Tibial nerve (tissue), 3 donors: ENCODE measurements around the gene ACSM3.

ENCODE experiments used
- POLR2A ChIP-seq, 2 donors: fragments of 450-650 bp; IDR thresholded peaks; one replicate each; pipeline ENCODE4 v1.6.1; 2017; ENCODE audit warnings: antibody characterized with exemption in 2 of 2, mild to moderate bottlenecking in 2 of 2, moderate library complexity in 2 of 2
- TF ChIP-seq, protein P1 (sequence below), 5 experiments: fragments of 200-600 bp in 3 of 5; fragments of 450-650 bp in 2 of 5; sonication (generic) in 3 of 5; IDR thresholded peaks; one replicate each; pipeline ENCODE4 v1.5.1; 2016 to 2019; ENCODE audit warnings: antibody characterized with exemption in 5 of 5, mild to moderate bottlenecking in 3 of 5, moderate library complexity in 2 of 5

DNA sequence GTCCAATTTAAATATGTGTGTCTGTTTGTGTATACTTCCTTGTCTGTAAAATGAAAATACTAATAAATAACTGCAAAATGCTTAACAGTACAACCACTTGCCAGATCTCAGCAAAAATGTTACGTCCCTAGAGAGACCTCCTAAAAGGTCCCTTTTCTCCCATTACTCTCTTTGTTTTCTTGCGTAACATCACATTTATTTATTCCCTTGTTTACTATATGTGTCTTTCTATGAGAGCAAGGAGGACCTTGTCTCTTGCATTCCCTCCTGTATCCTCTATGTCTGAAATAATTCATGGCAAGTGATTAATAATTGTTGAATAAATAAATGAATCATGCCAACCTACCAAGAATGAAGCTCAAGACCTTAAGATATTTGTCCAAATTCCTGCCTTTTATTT, 1.9 kb downstream of the ACSM3 start:
- TF ChIP-seq, protein P1, sequence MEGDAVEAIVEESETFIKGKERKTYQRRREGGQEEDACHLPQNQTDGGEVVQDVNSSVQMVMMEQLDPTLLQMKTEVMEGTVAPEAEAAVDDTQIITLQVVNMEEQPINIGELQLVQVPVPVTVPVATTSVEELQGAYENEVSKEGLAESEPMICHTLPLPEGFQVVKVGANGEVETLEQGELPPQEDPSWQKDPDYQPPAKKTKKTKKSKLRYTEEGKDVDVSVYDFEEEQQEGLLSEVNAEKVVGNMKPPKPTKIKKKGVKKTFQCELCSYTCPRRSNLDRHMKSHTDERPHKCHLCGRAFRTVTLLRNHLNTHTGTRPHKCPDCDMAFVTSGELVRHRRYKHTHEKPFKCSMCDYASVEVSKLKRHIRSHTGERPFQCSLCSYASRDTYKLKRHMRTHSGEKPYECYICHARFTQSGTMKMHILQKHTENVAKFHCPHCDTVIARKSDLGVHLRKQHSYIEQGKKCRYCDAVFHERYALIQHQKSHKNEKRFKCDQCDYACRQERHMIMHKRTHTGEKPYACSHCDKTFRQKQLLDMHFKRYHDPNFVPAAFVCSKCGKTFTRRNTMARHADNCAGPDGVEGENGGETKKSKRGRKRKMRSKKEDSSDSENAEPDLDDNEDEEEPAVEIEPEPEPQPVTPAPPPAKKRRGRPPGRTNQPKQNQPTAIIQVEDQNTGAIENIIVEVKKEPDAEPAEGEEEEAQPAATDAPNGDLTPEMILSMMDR (IDR thresholded peaks at IDR 0.05) = no peak
- no peak for TF ChIP-seq POLR2A (IDR thresholded peaks at IDR 0.05)
